Dedifferentiated amniotic fluid mesenchymal stem cell (primary cell): ENCODE data around the gene SPCS2.
"Not testable (repeated sequence)": the region's sequence is repeated elsewhere in the genome, so short reads cannot be mapped to it uniquely, and the experiment has no call there.

Experiments
- DNase-seq: peaks from one replicate; pipeline ENCODE4 v3.0.0-alpha.2; 2016; ENCODE audit errors: extremely low spot score

SPCS2 gene

DNA sequence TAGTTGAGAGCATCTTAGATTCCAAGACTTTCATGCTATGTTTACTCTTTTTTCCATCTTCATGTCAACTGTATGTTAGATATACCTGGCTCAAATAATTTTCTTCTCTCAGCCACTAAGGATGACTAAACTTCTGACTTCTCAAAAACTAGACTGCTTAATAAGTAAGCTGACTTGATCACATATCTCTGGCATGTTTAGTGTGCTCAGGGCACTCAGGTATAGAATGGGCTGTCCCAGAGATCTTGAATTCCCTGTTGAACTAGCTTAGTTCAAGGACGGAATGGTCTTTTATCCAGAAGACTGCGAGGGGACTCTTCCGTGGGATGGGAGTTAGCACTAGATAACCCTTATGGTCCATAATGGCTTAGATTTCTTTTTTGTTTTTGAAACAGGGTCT is 52.6 kb downstream of the SPCS2 start:
- DNase-seq, result no peak

DNA sequence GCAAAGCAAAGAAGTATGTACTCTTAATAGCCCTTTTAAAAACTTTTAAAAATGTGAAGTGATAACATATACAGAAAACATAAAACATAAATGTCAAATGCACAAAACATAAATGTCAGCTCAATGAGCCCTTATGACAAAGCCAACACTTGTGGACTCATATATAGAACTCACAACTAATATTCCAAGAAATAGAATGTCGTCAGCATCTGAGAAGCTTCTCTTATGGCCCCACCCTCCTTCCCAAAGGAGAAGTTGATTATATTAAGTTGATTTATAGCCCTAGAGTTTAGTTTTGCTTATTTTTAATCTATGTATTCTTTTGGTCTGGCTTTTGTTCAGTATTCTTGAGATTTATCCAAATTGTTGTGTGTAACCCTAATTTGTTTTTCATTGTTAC is 53.5 kb downstream of the SPCS2 start:
- no peak for DNase-seq

DNA sequence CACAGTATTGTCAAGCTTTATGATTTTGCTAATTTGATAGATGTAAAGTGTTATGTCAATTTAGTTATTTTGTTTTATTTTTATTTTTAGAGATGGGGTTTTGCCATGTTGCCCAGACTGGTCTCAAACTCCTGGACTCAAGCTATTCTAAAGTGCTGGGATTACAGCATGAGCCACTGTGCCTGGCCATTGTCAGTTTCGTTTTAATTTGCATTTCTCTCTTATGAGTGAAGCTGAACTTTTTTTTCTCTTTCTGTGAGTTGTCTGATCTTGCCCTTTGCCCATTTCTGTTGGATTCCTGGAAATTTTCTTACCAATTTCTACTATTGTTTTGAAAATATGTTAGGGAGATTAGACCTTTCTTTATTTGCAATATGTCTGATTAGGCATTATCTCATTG is 55.1 kb downstream of the SPCS2 start:
- no peak for DNase-seq

DNA sequence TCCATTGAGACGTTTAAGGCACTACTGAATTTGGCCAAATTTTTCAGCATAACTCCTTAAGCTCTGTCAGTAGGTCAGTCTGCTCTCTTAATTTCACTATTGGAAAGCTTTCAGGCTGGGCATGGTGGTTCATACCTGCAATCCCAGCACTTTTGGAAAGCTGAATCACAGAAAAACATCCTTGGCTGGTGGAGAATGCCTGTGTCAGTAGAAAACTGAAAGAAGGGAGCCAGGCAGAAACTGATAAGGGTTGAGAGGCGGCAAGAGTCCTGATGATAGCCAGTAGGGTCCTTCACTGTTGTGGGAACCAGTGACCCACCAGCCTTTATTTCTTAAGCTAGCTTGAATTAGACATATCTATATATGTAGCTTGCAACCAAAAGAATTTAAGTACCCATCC is 62.3 kb downstream of the SPCS2 start:
- no peak for DNase-seq

DNA sequence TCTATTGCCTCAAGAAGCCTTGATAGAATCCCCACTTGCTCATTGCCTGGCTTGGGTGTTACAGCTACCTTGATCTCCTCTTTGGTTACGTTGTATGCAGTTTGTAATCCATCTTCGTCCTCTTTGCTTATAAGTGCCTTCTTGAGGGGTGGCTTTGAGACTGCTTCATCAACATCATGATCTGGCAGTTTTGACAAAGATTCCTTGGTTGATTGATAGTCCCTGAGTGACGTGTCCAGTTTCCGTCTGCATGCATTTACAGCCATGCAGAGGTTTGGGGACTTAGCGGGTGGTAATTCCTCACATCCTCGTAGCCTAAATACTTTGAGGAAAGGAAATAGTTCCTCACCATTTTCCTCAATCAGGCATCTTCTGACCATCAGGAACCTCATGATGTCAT is 62.8 kb downstream of the SPCS2 start:
- no peak for DNase-seq

DNA sequence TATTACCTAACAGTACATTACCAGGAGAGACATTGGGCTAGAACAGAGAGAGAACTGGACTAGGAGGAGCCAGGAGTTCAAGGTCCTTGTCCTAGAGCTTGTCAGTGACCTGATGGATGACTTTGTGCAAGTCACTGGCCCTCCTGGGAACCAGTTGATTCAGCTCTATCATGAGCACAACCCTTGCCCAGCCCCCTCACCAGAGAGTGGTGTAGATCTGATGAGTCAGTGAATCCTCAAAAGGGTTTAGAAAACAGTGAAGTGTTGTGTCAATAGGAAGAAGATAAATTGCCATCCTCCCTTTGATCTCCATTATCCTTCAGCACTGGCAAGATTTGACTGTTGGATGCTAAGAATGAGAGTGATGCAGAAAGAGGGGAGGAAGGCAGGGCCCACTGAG is 64.0 kb downstream of the SPCS2 start:
- no peak for DNase-seq

DNA sequence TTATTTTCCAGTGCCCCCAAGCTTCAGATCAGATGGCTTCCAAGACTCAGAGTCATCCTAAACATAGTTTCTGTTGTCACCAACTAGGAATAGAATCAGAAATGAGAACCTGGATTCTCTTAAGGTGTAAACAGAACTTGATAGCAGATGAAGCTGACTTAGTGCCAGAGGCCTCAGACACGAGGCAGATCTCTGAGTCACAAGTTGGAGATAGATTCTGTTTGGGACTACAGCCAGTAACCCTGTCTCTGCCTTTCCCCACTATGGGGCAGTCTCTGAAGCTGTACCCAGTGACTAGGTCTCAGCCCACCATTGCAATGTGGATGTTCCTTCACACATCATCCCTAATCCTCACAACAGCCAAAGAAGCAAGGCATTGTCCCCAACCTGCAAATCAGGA is 65.1 kb downstream of the SPCS2 start:
- DNase-seq, result no peak

DNA sequence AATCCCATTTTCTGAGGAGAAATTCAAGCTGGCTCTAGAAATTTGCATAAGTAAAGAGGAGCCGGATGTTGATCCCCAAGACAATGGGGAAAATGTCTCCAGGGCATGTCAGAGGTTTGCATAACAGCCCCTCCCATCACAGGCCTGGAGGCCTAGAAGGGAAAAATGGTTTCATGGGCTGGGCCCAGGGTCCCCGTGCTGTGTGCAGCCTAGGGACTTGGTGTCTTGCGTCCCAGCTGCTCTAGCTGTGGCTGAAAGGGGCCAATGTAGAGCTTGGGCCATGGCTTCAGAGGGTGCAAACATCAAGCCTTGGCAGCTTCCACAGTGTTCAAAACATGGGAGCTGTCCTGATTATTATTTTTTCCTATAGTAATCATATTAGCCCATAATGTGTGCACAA is 70.1 kb downstream of the SPCS2 start:
- DNase-seq, result not testable (repeated sequence)

DNA sequence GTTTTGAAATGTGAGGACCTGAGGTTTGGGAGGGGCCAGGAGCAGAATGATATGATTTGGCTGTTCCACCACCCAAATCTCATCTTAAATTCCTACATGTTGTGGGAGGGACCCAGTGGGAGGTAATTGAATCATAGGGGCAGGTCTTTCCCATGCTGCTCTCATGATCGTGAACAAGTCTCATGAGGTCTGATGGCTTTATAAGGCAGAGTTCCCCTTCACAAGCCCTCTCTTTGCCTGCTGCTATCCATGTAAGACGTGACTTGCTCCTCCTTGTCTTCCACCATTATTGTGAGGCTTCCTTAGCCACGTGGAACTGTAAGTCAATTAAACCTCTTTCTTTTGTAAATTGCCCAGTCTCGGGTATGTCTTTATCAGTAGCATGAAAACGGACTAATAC is 71.3 kb downstream of the SPCS2 start:
- DNase-seq, result not testable (repeated sequence)

DNA sequence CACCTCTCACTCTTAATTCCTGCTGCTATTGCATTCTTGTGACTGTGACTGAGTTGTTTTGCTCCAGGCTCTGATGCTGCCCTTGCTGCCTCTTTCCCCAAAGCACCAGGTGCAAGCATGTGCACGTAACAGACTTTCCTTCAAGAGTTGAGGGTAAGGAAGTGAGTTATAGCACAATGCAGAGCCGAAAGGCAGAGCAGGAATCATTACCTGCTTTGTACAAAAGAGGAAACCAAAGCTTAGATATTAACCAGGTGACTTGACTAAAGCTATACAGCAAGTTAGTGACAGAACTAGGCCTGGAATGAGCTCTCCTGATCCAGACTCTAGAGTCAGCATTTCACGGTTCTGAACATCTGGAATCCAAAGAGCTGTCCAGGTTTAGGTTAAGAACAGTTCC is 73.2 kb downstream of the SPCS2 start:
- DNase-seq, result no peak

DNA sequence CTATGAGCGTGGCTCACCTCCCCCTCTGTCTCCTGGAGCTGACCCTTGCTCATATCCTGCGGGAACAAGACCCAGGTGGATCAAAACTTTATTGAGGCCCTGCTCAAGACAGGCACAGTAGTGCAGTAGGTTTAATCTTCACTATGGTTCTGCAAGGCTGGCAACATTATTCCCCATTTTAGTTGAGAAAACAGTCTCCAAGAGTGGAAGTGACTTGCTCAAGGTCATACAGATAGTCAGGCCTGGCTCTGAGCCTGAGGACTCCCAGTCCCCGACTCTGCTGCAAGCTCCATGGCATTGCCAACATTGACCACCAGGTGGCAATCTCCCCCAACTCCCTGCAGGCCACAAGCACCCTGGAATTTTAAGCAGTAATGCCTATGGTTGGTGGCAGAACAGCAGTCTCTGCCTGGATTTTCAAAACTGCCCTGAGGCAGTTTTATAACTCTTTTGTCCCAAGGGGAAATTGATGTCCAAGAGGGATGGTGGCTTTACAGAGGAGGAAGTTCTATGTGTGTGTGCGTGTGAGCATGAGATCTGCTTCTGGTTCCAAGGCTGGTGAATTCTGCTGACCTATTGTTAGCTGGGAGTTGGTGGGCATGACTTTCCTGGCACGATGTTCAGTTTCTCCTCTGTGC is 73.8 kb downstream of the SPCS2 start:
- peak; percentile 83 for DNase-seq

DNA sequence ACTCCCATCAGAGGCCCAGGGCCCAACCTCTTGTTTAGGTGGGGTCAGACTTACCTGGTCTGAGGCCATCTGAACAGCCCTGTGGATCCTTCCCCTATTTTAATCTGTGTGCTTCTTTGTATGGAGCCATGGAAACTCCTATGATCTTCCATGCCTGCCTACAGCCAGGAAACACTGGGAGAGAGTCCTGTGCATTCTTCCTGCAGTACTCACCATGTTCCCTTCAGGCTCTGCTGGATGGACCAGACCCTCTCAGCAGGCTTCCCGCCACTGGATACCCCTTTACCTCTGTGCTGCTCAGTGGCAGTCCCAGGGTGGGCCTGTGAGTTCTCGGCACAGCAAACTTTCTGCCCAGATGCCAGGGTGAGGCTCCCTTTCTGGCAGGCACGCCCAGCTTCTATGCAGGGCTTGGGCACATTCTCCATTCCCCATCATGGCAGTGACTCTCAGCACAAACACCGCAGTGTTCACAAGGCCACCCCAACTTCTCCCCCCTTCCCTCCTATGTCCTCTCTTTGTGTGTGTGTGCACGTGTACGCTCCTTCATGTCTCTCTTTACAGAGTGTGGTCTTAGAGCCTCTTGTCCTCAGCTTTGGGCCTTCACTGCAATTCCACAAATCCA is 74.5 kb downstream of the SPCS2 start:
- no peak for DNase-seq

DNA sequence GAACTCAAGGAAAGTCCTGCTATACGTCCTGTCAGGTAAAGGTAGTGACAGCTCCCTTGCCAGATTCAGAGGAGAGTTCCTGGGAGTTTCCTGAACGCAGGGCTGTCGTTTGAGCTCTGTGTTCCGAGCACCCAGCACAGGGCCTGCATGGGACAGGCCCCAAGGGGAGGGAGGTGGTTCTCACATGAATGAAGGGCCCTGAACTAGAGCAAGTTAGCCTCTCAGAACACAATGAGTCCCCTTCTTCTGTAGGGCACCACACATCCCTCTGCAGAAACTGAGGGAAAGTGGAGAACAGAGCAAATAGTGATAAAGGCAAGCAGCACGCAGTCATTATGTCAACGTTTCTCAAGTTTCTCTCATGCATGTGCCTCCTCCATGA is 75.0 kb downstream of the SPCS2 start:
- DNase-seq, result no peak

DNA sequence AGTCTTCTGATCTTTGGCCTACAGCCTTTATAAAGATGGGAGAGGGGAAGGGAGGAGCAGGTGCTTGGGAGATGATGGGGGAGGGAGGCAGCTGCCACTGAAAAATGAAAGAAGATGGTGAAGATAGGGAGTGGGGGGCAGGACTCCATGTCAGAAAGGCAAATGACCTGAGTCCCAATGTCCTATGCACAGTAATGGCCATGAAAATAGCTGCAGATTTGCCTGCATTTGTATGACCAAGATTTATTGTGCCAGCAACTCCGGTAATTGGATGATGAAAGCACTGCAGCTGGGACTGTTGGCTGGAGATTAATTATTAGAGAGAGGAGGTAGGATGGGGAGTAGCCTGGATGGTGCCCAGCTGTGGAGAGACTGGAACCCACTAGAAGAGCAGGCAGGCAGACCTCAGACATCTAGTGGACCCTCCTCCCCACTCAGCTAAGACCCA is 75.7 kb downstream of the SPCS2 start:
- no peak for DNase-seq

DNA sequence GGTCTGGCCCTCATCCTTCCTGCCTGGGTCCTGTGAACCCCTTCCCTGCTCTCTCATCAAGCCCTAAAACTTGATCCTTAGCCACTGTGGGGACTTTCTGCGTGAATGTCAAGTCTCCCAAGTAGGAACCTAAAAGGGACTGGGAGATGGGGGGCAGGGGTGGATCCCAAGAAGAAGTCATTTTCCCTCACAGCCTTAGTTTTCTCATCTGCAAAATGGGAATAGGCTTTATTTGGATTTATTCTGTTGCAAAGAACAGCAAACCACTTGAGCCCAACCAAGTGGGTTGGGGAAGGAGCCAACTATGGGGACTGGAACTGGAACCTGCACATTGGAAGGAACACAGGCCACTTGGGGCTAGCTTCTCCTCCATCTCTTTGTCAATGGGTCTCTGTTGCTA is 76.5 kb downstream of the SPCS2 start:
- no peak for DNase-seq

DNA sequence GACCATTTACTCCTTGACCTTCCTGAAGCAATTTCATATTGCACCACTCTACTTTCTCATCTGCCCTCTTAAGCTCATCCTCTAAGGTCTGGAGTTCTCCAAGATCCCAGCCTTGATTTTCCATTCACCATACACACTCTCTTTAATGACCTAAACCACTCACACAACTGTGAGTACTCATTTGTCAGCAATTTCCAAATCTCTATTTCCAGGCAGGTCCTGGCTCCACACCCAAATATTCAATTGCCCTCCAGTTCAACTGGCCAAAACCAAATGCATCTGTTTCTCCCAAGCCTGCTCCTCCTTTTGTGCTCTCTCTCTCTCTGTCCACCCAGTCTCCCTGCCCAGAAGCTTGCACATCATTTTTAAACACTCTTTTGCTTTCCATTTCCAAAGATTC is 79.3 kb downstream of the SPCS2 start:
- no peak for DNase-seq
